Activated T-helper 17 cell treated with anti-CD3 and anti-CD28 coated beads, Interleukin-2, amount 50 U/mL, for 72 hours (primary cell): ENCODE results near the gene NEURL4. TPM values are rescaled to one million over a fixed set of nuclear protein-coding genes. Genes with fewer than 3 reads are reported as not detected.

ENCODE experiments used
- ATAC-seq: fragments of 150-1000 bp; cut with Tn5 transposase; replicated peaks from 2 replicates; pipeline ENCODE4 v1.10.0; 2021; ENCODE audit warnings: mild to moderate bottlenecking, moderate library complexity
- H3K27ac Mint-ChIP-seq: one replicate; pipeline ENCODE4 v1.8.0; 2022; ENCODE audit warnings: mixed read lengths
- H3K27me3 Mint-ChIP-seq: one replicate; pipeline ENCODE4 v1.8.0; 2022; ENCODE audit warnings: mixed read lengths
- H3K36me3 Mint-ChIP-seq: one replicate; pipeline ENCODE4 v1.8.0; 2022; ENCODE audit warnings: low read depth, mild to moderate bottlenecking, mixed read lengths
- H3K4me1 Mint-ChIP-seq: one replicate; pipeline ENCODE4 v1.8.0; 2022; ENCODE audit warnings: mixed read lengths
- H3K4me3 Mint-ChIP-seq: one replicate; pipeline ENCODE4 v1.8.0; 2022; ENCODE audit warnings: mild to moderate bottlenecking, mixed read lengths
- H3K9me3 Mint-ChIP-seq: one replicate; pipeline ENCODE4 v1.8.0; 2022; ENCODE audit warnings: mixed read lengths
- total RNA-seq, 2 donors: library from RNA; stranded (reverse); gene quantifications; one replicate each; pipeline ENCODE4 v1.2.3, GENCODE V29; 2022

The NEURL4 gene
- total RNA-seq, 2 donors from 2014 or later: 22.9 to 33.0 TPM

DNA sequence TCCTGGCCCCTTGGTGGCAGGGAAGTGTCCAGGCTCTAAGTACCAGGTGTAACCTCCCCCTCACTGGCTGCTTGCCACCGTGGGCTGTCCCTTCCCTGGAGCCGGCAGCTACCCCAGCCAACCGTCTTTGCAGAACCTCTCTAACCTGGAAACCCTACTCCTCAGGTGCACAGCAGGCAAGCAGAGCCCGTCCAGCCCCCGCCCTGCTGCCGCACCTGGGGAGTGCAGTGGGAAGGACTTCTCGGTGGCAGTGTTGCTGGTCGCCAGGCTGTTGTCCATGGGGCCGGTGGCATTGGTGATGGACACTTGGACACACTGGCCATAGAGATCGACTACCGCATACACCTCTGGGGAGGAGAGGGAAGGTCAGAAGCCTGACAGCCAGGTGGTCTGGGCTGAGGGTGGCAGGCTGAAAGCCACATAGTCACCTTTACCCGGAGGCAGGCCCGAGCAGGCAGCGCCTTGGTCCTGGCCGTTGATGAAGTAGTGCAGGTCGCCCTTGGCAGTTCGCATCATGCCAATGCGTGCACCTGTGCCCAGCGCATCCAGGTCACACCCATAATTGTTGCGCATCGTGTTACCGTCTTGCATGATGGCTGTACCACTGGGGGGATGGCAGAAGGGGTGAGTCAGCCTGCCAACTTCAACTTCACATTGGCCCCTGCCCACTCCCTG, 6.5 kb downstream of the NEURL4 start:
- ATAC-seq: no peak
- H3K27ac Mint-ChIP-seq: no peak overlapping the region
- H3K9me3 Mint-ChIP-seq: no peaks in the 10 kb centered on the region
- H3K36me3 Mint-ChIP-seq: peaks cover 54% of the 10 kb centered on the region
- H3K27me3 Mint-ChIP-seq: no peaks in the 10 kb centered on the region
- H3K4me3 Mint-ChIP-seq: no peak overlapping the region
- no peaks in the 10 kb centered on the region for H3K4me1 Mint-ChIP-seq

DNA sequence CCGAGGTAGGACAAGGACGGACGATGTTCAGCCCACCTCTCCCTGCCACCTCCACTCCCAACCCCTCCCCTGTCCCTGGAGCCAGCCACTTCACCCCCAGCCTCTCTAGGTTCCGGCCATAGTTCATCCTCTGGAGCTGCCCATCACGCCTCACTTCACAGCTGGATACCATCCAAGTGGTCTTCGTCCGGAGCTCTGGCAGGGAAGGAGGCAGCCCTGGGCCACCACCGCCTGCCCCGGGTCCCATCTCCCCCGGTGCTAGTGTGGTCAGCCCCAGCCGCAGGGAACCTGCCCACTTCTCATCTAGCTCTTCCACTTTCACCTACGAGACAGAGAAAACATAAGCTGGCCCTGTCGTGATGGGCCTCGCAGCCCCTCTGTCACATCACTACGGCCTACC, 7.7 kb downstream of the NEURL4 start:
- Mint-ChIP-seq H3K27me3 (no peaks in the 10 kb centered on the region), H3K4me3 (no peak overlapping the region), H3K9me3 (no peaks in the 10 kb centered on the region), H3K4me1 (no peaks in the 10 kb centered on the region), H3K27ac (no peak overlapping the region), H3K36me3 (peaks cover 62% of the 10 kb centered on the region)
- no peak for ATAC-seq

DNA sequence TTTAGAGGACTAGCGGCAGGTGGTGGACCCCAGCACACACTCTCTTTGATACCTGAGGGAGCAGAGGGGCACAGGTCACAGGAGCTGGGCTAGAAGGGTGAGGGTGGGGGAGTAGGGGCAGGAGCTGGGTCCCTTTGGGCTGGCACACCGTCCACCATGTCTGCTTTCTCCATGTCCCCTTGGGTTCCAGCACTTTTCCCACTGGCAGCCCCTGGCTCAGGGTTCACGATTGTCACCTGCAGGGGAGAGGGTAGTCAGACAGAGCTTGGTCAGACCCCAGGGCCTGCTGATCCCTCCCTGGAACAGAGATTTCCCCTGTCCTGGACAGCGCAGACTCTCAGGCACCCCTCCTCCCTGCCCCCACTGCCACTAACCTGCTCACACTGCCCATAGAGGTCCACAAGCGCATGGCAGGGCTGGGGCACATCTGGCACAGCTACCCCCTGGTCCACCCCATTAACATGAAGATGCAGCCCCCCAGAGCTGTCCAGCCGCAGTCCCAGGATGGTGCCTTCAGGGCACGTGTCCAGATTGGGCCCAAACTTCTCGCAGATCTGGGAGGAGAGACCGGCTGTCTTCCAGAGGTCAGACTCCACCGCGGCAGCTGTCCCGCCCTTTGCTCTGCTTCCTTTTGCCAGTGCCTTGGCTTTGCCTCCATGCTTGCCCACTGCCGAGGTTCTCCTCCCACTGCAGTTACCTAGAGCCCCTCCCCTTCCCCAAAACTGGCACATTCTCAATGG, 10.8 kb downstream of the NEURL4 start:
- Mint-ChIP-seq H3K4me3 (no peak overlapping the region), H3K27ac (peak overlapping the region; percentile 66)

DNA sequence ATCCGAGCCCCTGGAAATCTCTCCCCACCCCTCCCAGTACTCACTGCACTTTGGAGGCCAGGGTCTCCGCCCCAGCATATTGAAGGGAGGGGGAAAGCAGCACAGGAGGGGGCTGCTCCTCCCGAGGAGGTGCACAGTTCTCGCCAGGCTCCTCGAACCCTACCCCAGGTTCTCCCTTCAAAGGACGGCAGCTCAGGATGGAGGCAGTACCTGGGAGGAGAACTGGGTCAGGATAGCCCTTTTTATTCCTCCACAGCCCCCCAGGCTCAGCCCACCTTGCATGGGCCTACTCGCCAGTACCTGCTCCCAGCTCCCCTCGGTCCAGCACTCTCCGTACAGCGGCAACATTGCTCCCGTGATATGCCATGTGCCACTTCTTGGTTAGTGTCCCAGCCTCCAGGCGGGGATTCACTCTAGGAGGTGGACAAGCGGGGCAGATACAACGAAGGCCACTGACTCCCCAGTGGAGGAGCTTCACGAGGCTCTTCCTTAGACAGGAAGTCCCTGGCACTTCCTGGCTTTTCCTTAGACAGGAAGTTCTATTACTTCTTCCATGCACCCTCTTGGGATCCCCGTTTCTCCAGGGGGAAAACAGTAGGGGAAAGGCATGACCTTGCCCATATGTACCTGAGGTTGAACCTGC, 11.9 kb downstream of the NEURL4 start:
- Mint-ChIP-seq H3K27me3 (no peaks in the 10 kb centered on the region), H3K36me3 (peaks cover 80% of the 10 kb centered on the region), H3K9me3 (no peaks in the 10 kb centered on the region), H3K4me3 (peak overlapping the region; percentile 33), H3K4me1 (peaks cover 13% of the 10 kb centered on the region), H3K27ac (peak overlapping the region; percentile 66)
- ATAC-seq: no peak

More for the DNA sequence above, 10.8 kb downstream of the NEURL4 start:
- peaks cover 78% of the 10 kb centered on the region for H3K36me3 Mint-ChIP-seq
- H3K27me3 Mint-ChIP-seq: no peaks in the 10 kb centered on the region
- ATAC-seq: no peak
- no peaks in the 10 kb centered on the region for H3K9me3 Mint-ChIP-seq
- H3K4me1 Mint-ChIP-seq: peaks cover 5% of the 10 kb centered on the region

DNA sequence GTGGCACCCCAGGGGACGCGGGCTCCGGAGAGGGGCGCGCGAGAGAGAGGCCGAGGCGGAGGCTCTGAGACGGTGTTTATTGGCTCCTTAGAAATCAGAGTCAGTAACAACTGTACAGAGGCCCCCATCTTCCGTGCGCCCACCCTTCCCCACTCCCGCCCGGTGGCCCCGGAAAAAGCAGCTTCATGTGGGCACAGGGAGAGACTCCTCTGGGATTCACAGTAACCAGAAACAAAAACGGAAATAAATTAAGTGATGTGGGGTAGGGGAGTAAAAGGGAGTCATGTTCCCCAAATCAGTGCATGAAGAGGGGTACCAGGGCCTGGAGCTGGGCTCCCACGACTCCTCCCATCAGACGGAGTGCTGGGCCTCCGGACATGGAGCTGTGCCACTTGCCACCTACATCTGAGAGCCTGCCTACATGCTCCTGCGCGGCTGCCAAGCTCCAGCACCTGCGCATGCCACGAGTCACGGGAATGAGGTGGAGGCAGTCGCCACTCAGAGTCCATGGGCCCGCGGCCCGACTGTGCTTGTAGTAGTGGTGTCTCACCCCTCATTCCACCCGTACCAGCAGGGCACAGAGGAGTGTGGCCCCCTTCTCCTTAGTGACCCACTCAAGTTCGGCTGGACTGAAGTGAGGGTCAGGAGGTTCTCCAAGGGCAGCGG, 13.4 kb downstream of the NEURL4 start:
- no peak for ATAC-seq
- Mint-ChIP-seq H3K27ac (peak overlapping the region; percentile 86), H3K9me3 (no peaks in the 10 kb centered on the region), H3K36me3 (peaks cover 80% of the 10 kb centered on the region), H3K27me3 (no peaks in the 10 kb centered on the region), H3K4me3 (peak overlapping the region; percentile 95), H3K4me1 (peaks cover 22% of the 10 kb centered on the region)

DNA sequence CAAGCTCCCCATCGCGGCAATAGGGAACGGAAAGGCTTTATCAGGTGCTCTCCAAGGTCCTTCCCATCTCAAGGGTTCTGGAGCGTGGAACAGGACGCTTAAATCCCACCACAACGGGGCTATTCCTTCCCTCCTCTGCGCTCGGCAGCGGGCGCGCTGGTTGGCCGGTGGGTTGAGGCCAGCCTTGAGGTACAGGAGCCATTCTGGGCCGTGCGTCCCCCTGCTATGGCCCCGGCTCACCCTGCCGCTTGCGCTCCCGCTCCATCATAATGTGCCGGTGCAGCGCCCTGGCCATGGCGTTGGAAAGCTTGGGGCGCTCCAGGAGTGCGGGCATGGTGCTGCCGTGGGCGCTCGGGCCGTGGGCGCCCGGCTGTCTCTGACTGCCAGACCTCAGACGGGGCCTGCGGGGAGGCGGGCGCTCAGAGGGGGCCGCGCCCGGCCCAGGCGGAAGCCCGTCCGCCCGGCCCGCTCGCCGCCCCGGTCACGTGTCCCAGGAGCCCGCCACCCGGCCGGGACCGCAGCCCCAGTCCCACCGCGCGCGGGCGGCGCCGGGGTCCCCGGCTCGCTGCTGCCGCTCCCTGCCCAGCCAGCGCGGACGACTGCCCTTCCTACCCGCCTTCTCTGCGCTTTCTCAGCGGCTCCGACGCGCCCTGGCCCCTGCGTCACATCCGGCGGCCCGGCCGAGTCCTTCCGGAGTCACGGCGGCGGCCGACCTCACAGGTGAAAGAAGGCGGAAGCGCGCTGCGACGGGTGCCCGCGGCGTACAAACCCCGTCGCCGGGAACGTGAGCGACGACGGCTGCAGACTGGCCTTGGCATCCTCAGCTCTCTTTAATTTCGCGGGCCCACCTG, 14.2 kb downstream of the NEURL4 start, which contains the start of gene GPS2:
Gene GPS2 (minus strand): TSS at position 642 of the 851 bp plus-strand sequence. CDS start 308 bp downstream, at position 334.
- Mint-ChIP-seq H3K27ac (peak within 1 kb of the TSS; percentile 86), H3K4me3 (peak within 1 kb of the TSS; percentile 95), H3K9me3 (no peaks in the 10 kb centered on the region), H3K36me3 (peaks cover 87% of the 10 kb centered on the region), H3K27me3 (no peaks in the 10 kb centered on the region), H3K4me1 (peaks cover 30% of the 10 kb centered on the region)
- ATAC-seq: peak; percentile 97

DNA sequence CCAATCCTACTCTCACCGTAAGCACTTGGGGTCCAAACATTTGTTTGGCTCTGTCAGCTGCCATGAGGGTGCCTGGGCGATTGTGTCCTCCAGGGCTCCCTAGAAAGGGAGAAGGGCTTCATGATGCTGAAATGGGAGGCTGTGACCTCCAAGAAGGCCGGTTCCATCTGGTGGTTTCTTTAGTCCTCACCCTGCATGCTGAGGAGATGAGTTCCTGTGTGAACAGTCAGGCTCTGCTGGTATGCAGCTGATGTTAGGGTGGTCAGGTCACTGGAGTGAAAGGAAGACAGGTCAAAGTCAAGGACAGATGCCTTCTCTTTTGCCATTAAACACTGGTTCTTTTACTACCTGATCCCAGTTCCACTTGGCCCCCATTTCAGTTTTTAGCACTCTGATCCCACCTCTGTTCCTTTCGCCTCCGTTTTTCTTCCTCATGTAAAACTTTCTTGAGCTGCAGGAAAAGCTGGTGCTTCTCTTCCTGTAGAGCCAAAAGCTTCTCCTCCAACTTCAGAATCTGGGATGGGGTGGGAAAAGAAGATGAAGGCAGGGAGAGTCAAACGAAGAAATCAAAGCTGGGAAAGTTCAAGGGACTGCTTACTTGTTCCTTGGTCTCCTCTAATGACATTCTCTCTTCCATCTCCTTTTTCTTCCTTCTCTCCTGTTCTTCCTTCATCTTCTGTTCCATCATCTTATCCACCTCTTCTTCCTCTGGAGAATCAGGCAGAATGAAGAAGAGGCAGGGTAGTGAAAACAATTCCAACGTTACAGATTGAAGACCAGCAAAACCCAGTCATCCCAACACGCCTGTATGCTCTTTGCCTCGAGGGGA, 15.0 kb downstream of the NEURL4 start:
- Mint-ChIP-seq H3K4me1 (peaks cover 38% of the 10 kb centered on the region), H3K27me3 (no peaks in the 10 kb centered on the region), H3K27ac (peak overlapping the region; percentile 86), H3K4me3 (peak overlapping the region; percentile 95), H3K36me3 (peaks cover 90% of the 10 kb centered on the region), H3K9me3 (no peaks in the 10 kb centered on the region)
- no peak for ATAC-seq

DNA sequence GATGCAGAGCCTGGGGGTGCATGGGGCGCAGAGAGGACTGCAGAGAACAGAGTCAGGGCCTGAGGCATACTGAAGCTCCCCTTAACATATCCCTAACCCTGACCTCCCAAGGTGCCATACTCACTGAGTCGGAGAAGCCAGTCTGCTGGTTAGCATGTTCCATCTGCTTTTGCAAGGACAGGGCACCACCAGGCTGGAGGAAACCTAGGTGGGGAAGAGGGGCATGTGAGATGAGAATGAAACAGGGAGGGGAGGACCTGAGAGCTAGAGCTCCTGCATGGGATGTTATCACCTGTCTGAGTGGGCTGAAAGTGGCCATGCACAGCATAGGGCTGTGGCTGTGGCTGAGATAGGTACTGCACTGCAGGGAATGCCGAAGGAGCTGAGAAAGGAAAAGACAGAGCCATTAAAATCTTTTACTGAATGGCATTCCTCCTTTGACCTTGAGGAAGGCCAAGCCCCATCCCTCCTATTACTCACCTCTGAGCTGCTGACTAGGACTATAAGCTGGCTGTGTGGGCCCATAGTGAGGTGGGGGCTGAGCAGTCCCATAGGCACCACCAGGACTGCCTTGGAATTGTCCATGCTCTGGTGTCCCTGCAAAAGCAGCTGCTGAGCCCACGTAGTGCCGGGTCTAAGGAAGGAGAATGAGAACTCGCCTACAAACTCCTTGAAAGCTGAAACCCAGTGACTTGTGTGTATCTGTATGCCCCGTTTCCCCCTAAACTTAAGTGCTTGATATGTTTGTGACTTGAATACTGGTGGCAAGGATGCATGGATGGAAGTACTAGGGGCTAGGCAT, 15.8 kb downstream of the NEURL4 start:
- no peaks in the 10 kb centered on the region for H3K27me3 Mint-ChIP-seq

DNA sequence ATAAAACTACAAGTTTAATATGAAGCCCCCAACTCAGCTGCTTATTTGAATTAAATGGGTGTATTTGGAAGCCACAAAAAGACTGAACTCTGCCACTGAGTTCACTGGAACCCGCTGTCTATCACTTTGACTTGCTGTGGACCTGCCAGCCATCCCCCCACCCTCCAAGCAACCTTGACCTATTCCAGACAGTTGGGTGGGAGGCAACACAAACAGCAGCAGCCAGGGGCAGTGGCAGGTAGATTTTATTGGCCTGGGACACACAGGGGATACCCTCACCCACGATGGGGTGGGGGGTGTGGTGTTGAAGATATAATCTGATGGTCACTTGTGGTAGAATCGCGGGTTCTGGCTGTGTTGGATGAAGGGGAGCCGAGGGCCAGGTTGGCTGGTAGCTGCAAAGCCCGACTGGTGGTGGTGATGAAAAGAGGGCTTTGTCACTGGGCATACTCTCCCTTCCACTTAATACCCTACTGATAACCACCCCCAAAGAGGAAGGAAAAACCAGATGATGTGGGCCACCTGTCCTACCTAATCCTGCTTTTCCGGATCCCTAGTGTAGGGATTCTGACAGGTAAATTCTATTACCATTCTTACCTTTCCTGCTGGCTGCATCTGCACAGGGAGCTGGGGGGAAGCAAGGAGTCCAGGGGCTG, 16.6 kb downstream of the NEURL4 start:
- H3K27me3 Mint-ChIP-seq: no peaks in the 10 kb centered on the region
- no peaks in the 10 kb centered on the region for H3K9me3 Mint-ChIP-seq
- peak overlapping the region; percentile 95 for H3K4me3 Mint-ChIP-seq
- H3K36me3 Mint-ChIP-seq: peaks cover 87% of the 10 kb centered on the region
- no peak for ATAC-seq
- H3K4me1 Mint-ChIP-seq: peaks cover 44% of the 10 kb centered on the region
- peak overlapping the region; percentile 58 for H3K27ac Mint-ChIP-seq

More for the DNA sequence above, 15.8 kb downstream of the NEURL4 start:
- H3K9me3 Mint-ChIP-seq: no peaks in the 10 kb centered on the region
- ATAC-seq: no peak
- H3K27ac Mint-ChIP-seq: peak overlapping the region; percentile 58
- H3K4me3 Mint-ChIP-seq: peak overlapping the region; percentile 95
- H3K4me1 Mint-ChIP-seq: peaks cover 44% of the 10 kb centered on the region
- H3K36me3 Mint-ChIP-seq: peaks cover 90% of the 10 kb centered on the region

DNA sequence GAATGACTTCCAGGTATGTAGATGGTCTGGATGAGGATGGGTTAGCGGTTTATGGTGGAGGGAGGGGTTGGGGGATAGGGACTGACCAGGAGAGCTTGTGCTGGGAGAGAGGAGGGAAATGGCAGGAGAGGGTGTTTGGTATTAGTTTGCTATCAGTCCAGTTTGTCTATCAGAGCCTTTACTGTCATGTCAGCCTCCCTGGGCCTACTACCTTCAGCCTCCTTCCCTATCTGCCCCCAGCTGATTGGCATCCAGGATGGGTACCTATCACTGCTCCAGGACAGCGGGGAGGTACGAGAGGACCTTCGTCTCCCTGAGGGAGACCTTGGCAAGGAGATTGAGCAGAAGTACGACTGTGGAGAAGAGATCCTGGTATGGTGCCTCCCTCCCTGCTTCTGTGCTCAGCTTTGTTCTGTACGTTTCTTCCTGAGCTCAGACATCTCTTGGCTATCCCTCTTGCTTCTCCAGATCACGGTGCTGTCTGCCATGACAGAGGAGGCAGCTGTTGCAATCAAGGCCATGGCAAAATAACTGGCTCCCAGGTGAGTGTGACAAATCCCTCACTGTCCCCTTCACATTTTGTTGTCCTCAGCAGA, 17.9 kb downstream of the NEURL4 start:
- H3K27me3 Mint-ChIP-seq: no peaks in the 10 kb centered on the region
- no peak for ATAC-seq
- H3K4me3 Mint-ChIP-seq: peak overlapping the region; percentile 95
- peaks cover 44% of the 10 kb centered on the region for H3K4me1 Mint-ChIP-seq
- H3K36me3 Mint-ChIP-seq: peaks cover 87% of the 10 kb centered on the region
- peak overlapping the region; percentile 97 for H3K27ac Mint-ChIP-seq
- H3K9me3 Mint-ChIP-seq: no peaks in the 10 kb centered on the region

DNA sequence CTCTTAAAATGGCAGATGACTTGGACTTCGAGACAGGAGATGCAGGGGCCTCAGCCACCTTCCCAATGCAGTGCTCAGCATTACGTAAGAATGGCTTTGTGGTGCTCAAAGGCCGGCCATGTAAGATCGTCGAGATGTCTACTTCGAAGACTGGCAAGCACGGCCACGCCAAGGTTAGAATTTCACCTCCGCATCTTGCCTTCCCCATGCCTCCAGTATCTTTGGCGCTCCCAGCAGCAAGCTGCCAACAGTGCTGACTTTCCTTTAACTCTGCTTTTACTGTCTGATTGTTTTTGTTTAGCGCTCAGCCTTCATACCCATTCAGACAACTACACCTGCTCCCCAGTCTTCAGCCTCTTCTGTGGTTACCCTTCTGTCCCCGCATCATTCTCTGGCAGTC, 19.5 kb downstream of the NEURL4 start:
- no peak for ATAC-seq
- Mint-ChIP-seq H3K27ac (peak overlapping the region; percentile 97), H3K9me3 (no peaks in the 10 kb centered on the region), H3K27me3 (no peaks in the 10 kb centered on the region), H3K4me3 (peak overlapping the region; percentile 95), H3K36me3 (peaks cover 75% of the 10 kb centered on the region), H3K4me1 (peaks cover 44% of the 10 kb centered on the region)
